IPS DF 6.9 (cell line): Measurements from ENCODE around the gene RPL4.

Source experiments
- DNase-seq: peaks from one replicate; pipeline ENCODE4 v3.0.0-alpha.2; 2013; ENCODE audit warnings: low read depth, low spot score
- H3K27ac ChIP-seq: one replicate; pipeline ENCODE4 v1.5.1; 2013; ENCODE audit warnings: low read length, control low read depth
- H3K27me3 ChIP-seq: 2 replicates; pipeline ENCODE4 v1.6.1; 2013; ENCODE audit warnings: mild to moderate bottlenecking, low read length; ENCODE audit not compliant: control insufficient read depth, insufficient read depth
- H3K36me3 ChIP-seq: 2 replicates; pipeline ENCODE4 v1.6.1; 2013; ENCODE audit warnings: low read length; ENCODE audit not compliant: control insufficient read depth, insufficient read depth
- H3K4me1 ChIP-seq: 2 replicates; pipeline ENCODE4 v1.6.1; 2013; ENCODE audit warnings: low read length; ENCODE audit not compliant: control insufficient read depth, insufficient read depth
- H3K4me3 ChIP-seq: 2 replicates; pipeline ENCODE4 v1.5.1; 2013; ENCODE audit warnings: mild to moderate bottlenecking, low read length
- H3K9me3 ChIP-seq: 2 replicates; pipeline ENCODE4 v1.6.1; 2013; ENCODE audit warnings: low read length, inconsistent platforms; ENCODE audit not compliant: control insufficient read depth, insufficient read depth
- WGBS: extraction: QIAGEN DNeasy Blood & Tissue Kit; methylation state at CpG from one replicate; pipeline ENCODE4 v1.1.7; 2013; ENCODE audit warnings: mixed read lengths, missing lambda C conversion rate; ENCODE audit not compliant: insufficient read length, insufficient coverage; 5-methylcytosine and 5-hydroxymethylcytosine counted together

RPL4 gene

GRCh38 chr15:66491846-66492245, 12.8 kb downstream of the RPL4 start:
- H3K36me3 ChIP-seq, result peaks cover 25% of the 10 kb centered on the region; the same call in 1 of the 2 replicates
- no peak overlapping the region for H3K4me3 ChIP-seq
- no CpG with 5 or more reads among the region's 3 CpGs for WGBS

GRCh38 chr15:66489179-66489791, 15.4 kb downstream of the RPL4 start:
- Histone ChIP-seq H3K4me3 (no peak overlapping the region), H3K27ac (no peak overlapping the region), H3K36me3 (peaks cover 25% of the 10 kb centered on the region; the same call in 1 of the 2 replicates), H3K9me3 (no peaks in the 10 kb centered on the region), H3K27me3 (no peaks in the 10 kb centered on the region), H3K4me1 (no peaks in the 10 kb centered on the region)
- DNase-seq, result no peak
- WGBS, result no CpG with 5 or more reads among the region's 6 CpGs

More at GRCh38 chr15:66491846-66492245, 12.8 kb downstream of the RPL4 start:
- H3K27me3 ChIP-seq, result no peaks in the 10 kb centered on the region
- no peak overlapping the region for H3K27ac ChIP-seq
- no peaks in the 10 kb centered on the region for H3K9me3 ChIP-seq
- H3K4me1 ChIP-seq, result no peaks in the 10 kb centered on the region
- DNase-seq, result no peak

- WGBS, result no CpG with 5 or more reads among the region's 5 CpGs
- H3K36me3 ChIP-seq, result peaks cover 25% of the 10 kb centered on the region; the same call in 1 of the 2 replicates
- H3K9me3 ChIP-seq, result no peaks in the 10 kb centered on the region
- no peaks in the 10 kb centered on the region for H3K27me3 ChIP-seq
- no peak for DNase-seq
- H3K27ac ChIP-seq, result no peak overlapping the region
- no peak overlapping the region for H3K4me3 ChIP-seq
- no peaks in the 10 kb centered on the region for H3K4me1 ChIP-seq
Observed at GRCh38 chr15:66488525-66488924, 16.1 kb downstream of the RPL4 start.

GRCh38 chr15:66486887-66487286, 17.8 kb downstream of the RPL4 start:
- H3K36me3 ChIP-seq, result peaks cover 28% of the 10 kb centered on the region
- H3K27me3 ChIP-seq, result no peaks in the 10 kb centered on the region
- H3K27ac ChIP-seq, result no peak overlapping the region
- H3K4me3 ChIP-seq, result no peak overlapping the region
- DNase-seq, result no peak
- H3K9me3 ChIP-seq, result no peaks in the 10 kb centered on the region
- no peaks in the 10 kb centered on the region for H3K4me1 ChIP-seq
- WGBS, result no CpG with 5 or more reads among the region's 3 CpGs

- DNase-seq, result no peak
- H3K27me3 ChIP-seq, result no peaks in the 10 kb centered on the region
- no peak overlapping the region for H3K27ac ChIP-seq
- H3K36me3 ChIP-seq, result peaks cover 21% of the 10 kb centered on the region
- H3K4me3 ChIP-seq, result no peak overlapping the region
- no CpG with 5 or more reads among the region's 5 CpGs for WGBS
- no peaks in the 10 kb centered on the region for H3K9me3 ChIP-seq
- H3K4me1 ChIP-seq, result no peaks in the 10 kb centered on the region
Observed at GRCh38 chr15:66484539-66485112, 20.0 kb downstream of the RPL4 start.

GRCh38 chr15:66483131-66483566, 21.5 kb downstream of the RPL4 start:
- no peaks in the 10 kb centered on the region for H3K27me3 ChIP-seq
- H3K4me3 ChIP-seq, result no peak overlapping the region
- WGBS, result 100% methylated on average over 1 of the region's 3 CpGs
- H3K9me3 ChIP-seq, result no peaks in the 10 kb centered on the region
- peaks cover 16% of the 10 kb centered on the region for H3K36me3 ChIP-seq
- no peaks in the 10 kb centered on the region; the same call in 1 of the 2 replicates for H3K4me1 ChIP-seq
- H3K27ac ChIP-seq, result no peak overlapping the region
- DNase-seq, result no peak

- no peak overlapping the region for H3K27ac ChIP-seq
- no peaks in the 10 kb centered on the region for H3K27me3 ChIP-seq
- no CpG with 5 or more reads among the region's 9 CpGs for WGBS
- DNase-seq, result no peak
- H3K4me3 ChIP-seq, result no peak overlapping the region
- H3K4me1 ChIP-seq, result no peaks in the 10 kb centered on the region; the same call in 1 of the 2 replicates
- H3K36me3 ChIP-seq, result peaks cover 10% of the 10 kb centered on the region
- no peaks in the 10 kb centered on the region for H3K9me3 ChIP-seq
Observed at GRCh38 chr15:66482539-66482938, 22.1 kb downstream of the RPL4 start.

- peaks cover 10% of the 10 kb centered on the region for H3K36me3 ChIP-seq
Observed at GRCh38 chr15:66481107-66481856, 23.4 kb downstream of the RPL4 start.

GRCh38 chr15:66480267-66480666, 24.4 kb downstream of the RPL4 start:
- DNase-seq, result no peak
- Histone ChIP-seq H3K4me3 (no peak overlapping the region), H3K27ac (no peak overlapping the region), H3K27me3 (no peaks in the 10 kb centered on the region), H3K36me3 (peaks cover 10% of the 10 kb centered on the region), H3K4me1 (peaks cover 4% of the 10 kb centered on the region), H3K9me3 (no peaks in the 10 kb centered on the region)
- 100% methylated on average over 2 of the region's 6 CpGs for WGBS

More at GRCh38 chr15:66481107-66481856, 23.4 kb downstream of the RPL4 start:
- DNase-seq, result no peak
- H3K27ac ChIP-seq, result no peak overlapping the region
- no peaks in the 10 kb centered on the region for H3K9me3 ChIP-seq
- no peaks in the 10 kb centered on the region for H3K27me3 ChIP-seq
- no CpG with 5 or more reads among the region's 10 CpGs for WGBS
- H3K4me1 ChIP-seq, result peaks cover 3% of the 10 kb centered on the region
- H3K4me3 ChIP-seq, result no peak overlapping the region

GRCh38 chr15:66477011-66477410, 27.6 kb downstream of the RPL4 start:
- H3K36me3 ChIP-seq, result peaks cover 6% of the 10 kb centered on the region
- no CpG with 5 or more reads among the region's 2 CpGs for WGBS
- no peaks in the 10 kb centered on the region for H3K9me3 ChIP-seq
- peaks cover 7% of the 10 kb centered on the region for H3K4me1 ChIP-seq
- no peak overlapping the region for H3K4me3 ChIP-seq
- H3K27me3 ChIP-seq, result no peaks in the 10 kb centered on the region
- H3K27ac ChIP-seq, result no peak overlapping the region
- no peak for DNase-seq
